ENCODE results near the gene AK8. TPM values are rescaled to one million over a fixed set of nuclear protein-coding genes. Genes with fewer than 3 reads are reported as not detected.

AK8 gene
- total RNA-seq, 6 experiments from 2014 or later, result 0.07 to 0.24 (median 0.12) TPM; not detected in 1

- H3K9me3 Mint-ChIP-seq, result no peaks in the 10 kb centered on the region
- no peak overlapping the region for H3K4me3 Mint-ChIP-seq
- no peak overlapping the region for H3K27ac Mint-ChIP-seq
- no peak for DNase-seq
- peaks cover 7% of the 10 kb centered on the region; the same call in 1 of the 2 replicates for H3K4me1 Mint-ChIP-seq (ENCODE audit: low read depth)
- peaks cover 46% of the 10 kb centered on the region for H3K27me3 Mint-ChIP-seq (ENCODE audit: insufficient read depth)
- no peak for TF ChIP-seq CTCF (IDR thresholded peaks at IDR 0.05)
- H3K36me3 Mint-ChIP-seq (ENCODE audit: low read depth), result no peaks in the 10 kb centered on the region
Observed at GRCh38 chr9:132837501-132838286, 40.4 kb downstream of the AK8 start.

- Mint-ChIP-seq H3K27ac (no peak overlapping the region), H3K9me3 (no peaks in the 10 kb centered on the region), H3K4me3 (no peak overlapping the region), H3K27me3 (ENCODE audit: insufficient read depth) (peaks cover 38% of the 10 kb centered on the region), H3K4me1 (ENCODE audit: low read depth) (peaks cover 5% of the 10 kb centered on the region; the same call in 1 of the 2 replicates), H3K36me3 (ENCODE audit: low read depth) (no peaks in the 10 kb centered on the region)
- no peak for DNase-seq
- TF ChIP-seq CTCF (IDR thresholded peaks at IDR 0.05), result no peak
Observed at GRCh38 chr9:132834343-132834742, 43.7 kb downstream of the AK8 start.

DNA sequence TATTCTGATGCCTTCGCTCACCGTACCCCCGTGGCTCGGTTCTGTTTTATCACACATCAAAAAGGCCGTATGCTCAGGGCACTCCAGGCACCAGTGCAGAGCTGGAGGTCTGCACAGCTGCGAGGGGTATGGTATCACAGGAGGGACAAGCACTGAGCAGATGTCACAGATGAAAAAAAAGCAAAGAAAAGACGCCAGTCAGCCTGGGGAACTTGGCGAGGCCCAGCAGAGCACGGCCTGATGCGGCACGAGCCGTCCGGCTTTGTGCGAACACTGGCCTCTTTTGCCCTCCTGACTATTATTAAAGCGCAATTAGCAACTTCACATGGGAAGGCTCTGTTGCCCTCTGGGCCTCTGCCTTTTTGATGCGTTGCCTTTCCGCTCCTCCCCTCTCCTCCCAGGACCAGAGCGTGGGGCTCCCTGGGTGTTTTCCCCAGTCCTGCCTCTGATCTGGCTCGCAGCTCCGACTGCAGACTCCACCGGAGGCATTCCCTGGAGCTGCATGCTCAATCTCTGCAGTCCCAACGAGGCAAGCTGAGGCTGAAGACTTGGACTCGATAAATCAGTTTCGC lies 44.4 kb downstream of the AK8 start:
- Mint-ChIP-seq H3K27me3 (ENCODE audit: insufficient read depth) (peaks cover 38% of the 10 kb centered on the region), H3K36me3 (ENCODE audit: low read depth) (no peaks in the 10 kb centered on the region), H3K4me3 (no peak overlapping the region), H3K27ac (no peak overlapping the region), H3K9me3 (no peaks in the 10 kb centered on the region), H3K4me1 (ENCODE audit: low read depth) (no peaks in the 10 kb centered on the region)
- no peak for TF ChIP-seq CTCF (IDR thresholded peaks at IDR 0.05)
- DNase-seq, result no peak

DNA sequence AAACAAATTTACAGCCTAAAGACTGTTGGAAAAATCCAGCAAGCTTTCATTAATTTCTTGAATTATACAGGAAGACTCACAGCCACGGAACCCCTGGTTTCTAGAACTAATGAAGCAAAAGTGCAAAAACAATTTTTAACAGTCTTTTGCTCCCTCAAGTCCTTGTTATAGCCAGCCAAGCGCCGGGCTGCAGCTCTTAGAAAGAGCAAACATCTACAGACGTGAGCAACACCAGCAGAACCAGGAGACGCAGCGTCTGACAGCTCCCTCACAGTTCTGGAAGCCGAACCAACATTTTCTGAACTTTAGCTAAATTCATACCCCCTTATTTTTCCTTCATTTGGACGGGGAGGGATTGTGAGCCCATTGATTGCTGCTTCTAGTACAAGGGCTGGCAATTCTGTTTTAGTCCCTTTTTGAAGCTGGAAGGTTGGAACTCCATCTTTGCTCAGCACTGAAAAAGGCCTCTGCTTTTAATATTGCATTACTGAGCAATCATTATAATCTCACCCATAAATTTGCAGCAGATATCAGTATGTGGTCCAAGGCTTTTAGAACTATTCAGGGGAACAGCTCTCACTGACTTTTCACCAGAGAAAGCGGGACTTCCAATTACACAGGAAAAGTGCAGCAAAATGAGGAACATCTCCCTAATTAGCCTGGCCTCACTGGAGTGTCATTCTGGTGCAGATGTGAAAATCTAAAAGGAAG lies 45.8 kb downstream of the AK8 start:
- Mint-ChIP-seq H3K27ac (no peak overlapping the region), H3K27me3 (ENCODE audit: insufficient read depth) (peaks cover 42% of the 10 kb centered on the region), H3K9me3 (no peaks in the 10 kb centered on the region), H3K4me3 (no peak overlapping the region), H3K36me3 (ENCODE audit: low read depth) (no peaks in the 10 kb centered on the region), H3K4me1 (ENCODE audit: low read depth) (no peaks in the 10 kb centered on the region)
- TF ChIP-seq CTCF (IDR thresholded peaks at IDR 0.05), result no peak
- no peak for DNase-seq

GRCh38 chr9:132828201-132828770 lies 49.8 kb downstream of the AK8 start:
- H3K9me3 Mint-ChIP-seq, result no peaks in the 10 kb centered on the region
- H3K4me1 Mint-ChIP-seq (ENCODE audit: low read depth), result no peaks in the 10 kb centered on the region
- H3K27ac Mint-ChIP-seq, result no peak overlapping the region
- no peaks in the 10 kb centered on the region for H3K36me3 Mint-ChIP-seq (ENCODE audit: low read depth)
- no peak for DNase-seq
- H3K4me3 Mint-ChIP-seq, result no peak overlapping the region
- peaks cover 49% of the 10 kb centered on the region for H3K27me3 Mint-ChIP-seq (ENCODE audit: insufficient read depth)
- TF ChIP-seq CTCF (IDR thresholded peaks at IDR 0.05), result no peak
